GM19238 (cell line): ENCODE data around the gene PLD1.

Experiments used
- DNase-seq: peaks from one replicate; pipeline ENCODE4 v3.0.0; 2011; ENCODE audit warnings: low spot score; ENCODE audit not compliant: insufficient read length

Gene PLD1

GRCh38 chr3:171837698-171838097, 27.4 kb upstream of the PLD1 start:
- no peak for DNase-seq

- DNase-seq, result no peak
Measured at GRCh38 chr3:171836855-171837254, 26.6 kb upstream of the PLD1 start.

- DNase-seq, result no peak
Measured at GRCh38 chr3:171835613-171836012, 25.3 kb upstream of the PLD1 start.

- no peak for DNase-seq
Measured at GRCh38 chr3:171835116-171835515, 24.8 kb upstream of the PLD1 start.

- no peak for DNase-seq
Measured at GRCh38 chr3:171834461-171834801, 24.1 kb upstream of the PLD1 start.

GRCh38 chr3:171833789-171834460, 23.6 kb upstream of the PLD1 start:
- DNase-seq, result no peak

- no peak for DNase-seq
Measured at GRCh38 chr3:171832989-171833388, 22.7 kb upstream of the PLD1 start.

- DNase-seq, result no peak
Measured at GRCh38 chr3:171831936-171832335, 21.7 kb upstream of the PLD1 start.

GRCh38 chr3:171830518-171830875, 20.2 kb upstream of the PLD1 start:
- no peak for DNase-seq

GRCh38 chr3:171829841-171830517, 19.7 kb upstream of the PLD1 start:
- DNase-seq, result no peak

- no peak for DNase-seq
Measured at GRCh38 chr3:171828902-171829770, 18.9 kb upstream of the PLD1 start.

GRCh38 chr3:171827836-171828458, 17.7 kb upstream of the PLD1 start:
- DNase-seq, result no peak

- no peak for DNase-seq
Measured at GRCh38 chr3:171827385-171827784, 17.1 kb upstream of the PLD1 start.

- no peak for DNase-seq
Measured at GRCh38 chr3:171825222-171825828, 15.0 kb upstream of the PLD1 start.

- DNase-seq, result no peak
Measured at GRCh38 chr3:171824824-171825221, 14.5 kb upstream of the PLD1 start.

- DNase-seq, result no peak
Measured at GRCh38 chr3:171824116-171824515, 13.8 kb upstream of the PLD1 start.

GRCh38 chr3:171822431-171823106, 12.3 kb upstream of the PLD1 start:
- no peak for DNase-seq

GRCh38 chr3:171821778-171822358, 11.6 kb upstream of the PLD1 start:
- DNase-seq, result no peak

- no peak for DNase-seq
Measured at GRCh38 chr3:171821044-171821443, 10.8 kb upstream of the PLD1 start.

- DNase-seq, result no peak
Measured at GRCh38 chr3:171817074-171817800, 7.0 kb upstream of the PLD1 start.
